Measurements from ENCODE around the gene ARF6.
A peak's percentile ranks its signal among the peaks of the same experiment; 100 is the strongest.

Gene ARF6

DNA sequence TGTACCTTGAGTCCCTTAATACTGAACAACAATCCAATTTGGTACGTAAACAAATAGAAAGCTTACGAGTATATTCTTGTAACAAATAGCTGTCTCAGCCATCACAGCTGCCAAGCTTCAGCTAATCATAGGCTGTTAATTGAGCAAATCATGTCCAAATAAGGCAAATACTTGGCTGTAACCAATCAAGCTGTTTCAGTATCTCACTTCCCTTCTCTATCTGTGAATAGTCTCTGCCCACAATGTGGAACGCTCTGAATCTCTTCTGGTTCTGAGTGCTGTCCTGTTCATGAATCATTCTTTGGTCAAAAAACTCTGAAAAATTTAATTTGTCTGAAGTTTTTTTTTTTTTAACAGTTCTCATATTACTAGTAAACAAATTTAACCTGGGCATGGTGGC, 34.5 kb upstream of the ARF6 start:
- Histone ChIP-seq H3K9ac (ENCODE audit: insufficient read length) (no peak overlapping the region), H3K36me3 (ENCODE audit: insufficient read depth, low read length) (no peaks in the 10 kb centered on the region), H3K27ac (no peak overlapping the region), H3K9me3 (ENCODE audit: low read depth, low read length) (no peaks in the 10 kb centered on the region), H3K4me3 (no peak overlapping the region)
- no peak for DNase-seq (ENCODE audit: low read depth, low spot score)
- TF ChIP-seq FOXP2 (optimal IDR thresholded peaks at IDR 0.05; ENCODE audit: control extremely low read depth, extremely low read length, insufficient read depth) (no peak), POLR2AphosphoS5 (IDR thresholded peaks at IDR 0.05; ENCODE audit: borderline replicate concordance, low read depth, low read length) (no peak), EZH2 (IDR thresholded peaks at IDR 0.05) (no peak)

DNA sequence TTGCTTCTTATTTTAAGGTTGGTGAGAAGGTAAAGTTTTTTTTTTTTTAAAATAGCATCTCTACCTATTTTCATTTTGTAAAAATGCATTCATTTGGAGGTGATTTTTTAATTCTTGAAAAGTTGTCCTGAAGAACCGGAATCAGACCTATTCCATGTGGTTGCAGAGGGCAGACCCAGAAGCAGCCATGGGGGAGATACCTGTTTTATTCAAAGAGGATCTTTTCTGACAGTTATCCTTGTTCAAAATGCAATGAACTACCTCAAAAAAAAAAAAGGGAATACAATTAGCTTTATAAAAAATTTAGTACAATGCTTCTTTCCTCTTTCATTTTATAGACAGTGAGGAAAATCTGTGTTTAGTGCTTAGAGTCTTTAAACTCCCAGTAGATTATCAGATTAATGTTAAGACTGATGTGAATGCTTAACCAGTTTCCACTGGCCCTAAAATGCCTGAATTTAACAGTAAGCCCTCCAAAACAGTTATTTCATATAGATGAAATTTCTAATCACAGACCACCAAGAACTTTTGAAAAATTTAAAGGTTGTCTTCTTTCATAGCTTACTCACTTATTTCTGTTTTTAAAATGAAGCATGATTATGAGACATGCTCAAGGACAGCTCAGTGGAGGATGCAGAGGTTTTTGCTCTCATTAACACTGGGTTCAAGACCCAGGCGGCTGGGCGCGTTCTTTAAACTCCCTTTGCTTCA, 31.7 kb upstream of the ARF6 start:
- Histone ChIP-seq H3K27ac (peak overlapping the region; percentile 98), H3K9ac (ENCODE audit: insufficient read length) (peak overlapping the region; percentile 95), H3K4me3 (peak overlapping the region; percentile 97), H3K36me3 (ENCODE audit: insufficient read depth, low read length) (no peaks in the 10 kb centered on the region), H3K9me3 (ENCODE audit: low read depth, low read length) (no peaks in the 10 kb centered on the region)
- DNase-seq (ENCODE audit: low read depth, low spot score) = no peak
- TF ChIP-seq FOXP2 (optimal IDR thresholded peaks at IDR 0.05; ENCODE audit: control extremely low read depth, extremely low read length, insufficient read depth) (no peak), POLR2AphosphoS5 (IDR thresholded peaks at IDR 0.05; ENCODE audit: borderline replicate concordance, low read depth, low read length) (no peak), EZH2 (IDR thresholded peaks at IDR 0.05) (no peak)

- no peaks in the 10 kb centered on the region for H3K9me3 ChIP-seq (ENCODE audit: low read depth, low read length)
- no peaks in the 10 kb centered on the region for H3K36me3 ChIP-seq (ENCODE audit: insufficient read depth, low read length)
- peak overlapping the region; percentile 98 for H3K27ac ChIP-seq
- H3K4me3 ChIP-seq = peak overlapping the region; percentile 97
- no peak for DNase-seq (ENCODE audit: low read depth, low spot score)
- H3K9ac ChIP-seq (ENCODE audit: insufficient read length) = peak overlapping the region; percentile 95
- TF ChIP-seq EZH2 (IDR thresholded peaks at IDR 0.05) = no peak
- TF ChIP-seq FOXP2 (optimal IDR thresholded peaks at IDR 0.05; ENCODE audit: control extremely low read depth, extremely low read length, insufficient read depth) = no peak
- no peak; the same call in 1 of the 2 replicates for TF ChIP-seq POLR2AphosphoS5 (IDR thresholded peaks at IDR 0.05; ENCODE audit: borderline replicate concordance, low read depth, low read length)
Observed at GRCh38 chr14:49861699-49862088, 31.2 kb upstream of the ARF6 start.

GRCh38 chr14:49862089-49862673, 30.7 kb upstream of the ARF6 start:
- peak overlapping the region; percentile 97 for H3K4me3 ChIP-seq
- peak overlapping the region; percentile 95 for H3K9ac ChIP-seq (ENCODE audit: insufficient read length)
- H3K27ac ChIP-seq = peak overlapping the region; percentile 98
- peak; percentile 86 for DNase-seq (ENCODE audit: low read depth, low spot score)
- no peaks in the 10 kb centered on the region for H3K9me3 ChIP-seq (ENCODE audit: low read depth, low read length)
- TF ChIP-seq FOXP2 (optimal IDR thresholded peaks at IDR 0.05; ENCODE audit: control extremely low read depth, extremely low read length, insufficient read depth) (peak; percentile 1), EZH2 (IDR thresholded peaks at IDR 0.05) (no peak)
- H3K36me3 ChIP-seq (ENCODE audit: insufficient read depth, low read length) = no peaks in the 10 kb centered on the region

DNA sequence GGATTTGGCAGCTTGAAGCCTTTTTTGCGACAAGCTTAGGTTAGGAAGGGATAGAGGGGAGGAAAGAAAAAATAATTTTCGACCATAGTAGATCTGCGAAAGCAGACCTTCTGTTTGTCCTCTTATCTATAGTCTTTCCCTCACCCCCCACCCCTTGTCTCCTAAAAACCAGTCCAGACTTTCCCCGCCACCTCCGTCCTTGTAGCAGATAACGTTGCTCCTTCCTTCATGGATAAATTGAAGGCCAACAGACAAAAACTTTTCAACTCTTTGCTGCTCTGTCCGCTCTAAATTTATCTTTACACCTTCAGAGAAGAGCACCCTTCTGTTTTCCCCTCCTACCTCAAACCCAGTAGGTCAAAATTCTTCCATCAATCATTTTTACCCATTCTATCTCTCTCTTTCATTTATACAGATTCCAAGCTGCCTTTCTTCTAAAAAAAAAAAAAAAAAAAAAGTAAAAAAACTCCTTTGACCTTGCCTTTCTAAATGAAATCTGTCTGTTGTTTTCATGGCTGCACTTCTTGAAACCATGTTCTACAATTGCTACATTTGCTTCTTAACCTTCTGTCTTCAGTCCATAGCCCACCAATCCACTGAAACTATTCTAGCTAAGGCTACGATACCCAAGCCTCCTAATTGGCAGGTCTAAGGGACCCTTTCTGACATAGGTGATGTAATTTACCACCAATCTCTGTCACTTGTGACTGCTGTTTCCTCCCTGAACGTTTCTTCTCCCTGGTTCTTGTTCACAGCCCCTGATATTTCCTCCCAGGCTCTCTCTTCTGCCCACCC, 29.2 kb upstream of the ARF6 start:
- TF ChIP-seq FOXP2 (optimal IDR thresholded peaks at IDR 0.05; ENCODE audit: control extremely low read depth, extremely low read length, insufficient read depth) = no peak
- Histone ChIP-seq H3K9me3 (ENCODE audit: low read depth, low read length) (no peaks in the 10 kb centered on the region), H3K27ac (peak overlapping the region; percentile 78), H3K9ac (ENCODE audit: insufficient read length) (peak overlapping the region; percentile 83), H3K4me3 (peak overlapping the region; percentile 97), H3K36me3 (ENCODE audit: insufficient read depth, low read length) (no peaks in the 10 kb centered on the region)
- DNase-seq (ENCODE audit: low read depth, low spot score) = no peak

DNA sequence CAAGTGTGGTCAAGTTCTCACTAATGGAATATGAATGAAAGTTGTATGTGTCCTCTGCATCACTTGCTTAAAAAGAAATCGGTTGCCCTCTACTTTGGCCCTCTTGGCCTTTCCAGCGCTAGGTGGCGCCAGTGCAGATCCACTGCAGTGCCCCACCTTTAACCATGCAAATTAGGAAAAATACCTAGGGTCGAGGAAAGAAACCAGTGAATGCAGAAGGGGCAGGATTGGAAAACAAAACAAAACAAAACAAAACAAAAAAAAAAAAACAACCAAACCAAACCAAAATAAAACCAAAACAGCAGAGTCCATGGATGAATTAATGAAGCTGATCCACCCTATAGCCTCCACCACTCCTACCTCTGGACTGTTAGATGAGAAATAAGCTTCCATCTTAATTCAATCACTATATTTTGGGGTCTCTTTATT, 27.4 kb upstream of the ARF6 start:
- TF ChIP-seq FOXP2 (optimal IDR thresholded peaks at IDR 0.05; ENCODE audit: control extremely low read depth, extremely low read length, insufficient read depth) (no peak), POLR2AphosphoS5 (IDR thresholded peaks at IDR 0.05; ENCODE audit: borderline replicate concordance, low read depth, low read length) (no peak), EZH2 (IDR thresholded peaks at IDR 0.05) (no peak)
- no peak overlapping the region for H3K27ac ChIP-seq
- no peak overlapping the region for H3K9ac ChIP-seq (ENCODE audit: insufficient read length)
- no peaks in the 10 kb centered on the region for H3K9me3 ChIP-seq (ENCODE audit: low read depth, low read length)
- H3K36me3 ChIP-seq (ENCODE audit: insufficient read depth, low read length) = no peaks in the 10 kb centered on the region
- no peak for DNase-seq (ENCODE audit: low read depth, low spot score)
- H3K4me3 ChIP-seq = no peak overlapping the region

- DNase-seq (ENCODE audit: low read depth, low spot score) = no peak
- no peak for TF ChIP-seq EZH2 (IDR thresholded peaks at IDR 0.05)
- peak; percentile 69; the same call in 1 of the 2 replicates for TF ChIP-seq POLR2AphosphoS5 (IDR thresholded peaks at IDR 0.05; ENCODE audit: borderline replicate concordance, low read depth, low read length)
Observed at GRCh38 chr14:49867831-49868719, 24.8 kb upstream of the ARF6 start.

GRCh38 chr14:49868720-49869114, 24.2 kb upstream of the ARF6 start:
- H3K36me3 ChIP-seq (ENCODE audit: insufficient read depth, low read length) = no peaks in the 10 kb centered on the region
- peak overlapping the region; percentile 85 for H3K4me3 ChIP-seq
- no peaks in the 10 kb centered on the region for H3K9me3 ChIP-seq (ENCODE audit: low read depth, low read length)
- DNase-seq (ENCODE audit: low read depth, low spot score) = no peak
- TF ChIP-seq POLR2AphosphoS5 (IDR thresholded peaks at IDR 0.05; ENCODE audit: borderline replicate concordance, low read depth, low read length) = no peak
- TF ChIP-seq EZH2 (IDR thresholded peaks at IDR 0.05) = no peak
- TF ChIP-seq FOXP2 (optimal IDR thresholded peaks at IDR 0.05; ENCODE audit: control extremely low read depth, extremely low read length, insufficient read depth) = no peak
- peak overlapping the region; percentile 62 for H3K9ac ChIP-seq (ENCODE audit: insufficient read length)
- H3K27ac ChIP-seq = no peak overlapping the region

More at GRCh38 chr14:49867831-49868719, 24.8 kb upstream of the ARF6 start:
- Histone ChIP-seq H3K27ac (peak overlapping the region; percentile 5; the same call in 1 of the 2 replicates), H3K4me3 (peak overlapping the region; percentile 85), H3K36me3 (ENCODE audit: insufficient read depth, low read length) (no peaks in the 10 kb centered on the region), H3K9me3 (ENCODE audit: low read depth, low read length) (no peaks in the 10 kb centered on the region), H3K9ac (ENCODE audit: insufficient read length) (peak overlapping the region; percentile 72)
